Measurements from ENCODE around the gene SERINC5.

GRCh38 chr5:80093796-80094195 is 162.1 kb downstream of the SERINC5 start:
- no peak for TF ChIP-seq POLR2AphosphoS5 (IDR thresholded peaks at IDR 0.05; ENCODE audit: borderline replicate concordance, low read depth, low read length)
- no peak for TF ChIP-seq EZH2 (IDR thresholded peaks at IDR 0.05)
